ENCODE results near the gene TTC9.
"Not testable (repeated sequence)": the region's sequence is repeated elsewhere in the genome, so short reads cannot be mapped to it uniquely, and the experiment has no call there.

TTC9 gene

GRCh38 chr14:70680748-70681147 lies 39.0 kb downstream of the TTC9 start:
- DNase-seq (ENCODE audit: low read depth): no peak

GRCh38 chr14:70683983-70684382 lies 42.3 kb downstream of the TTC9 start:
- no peak for DNase-seq (ENCODE audit: low read depth)

DNA sequence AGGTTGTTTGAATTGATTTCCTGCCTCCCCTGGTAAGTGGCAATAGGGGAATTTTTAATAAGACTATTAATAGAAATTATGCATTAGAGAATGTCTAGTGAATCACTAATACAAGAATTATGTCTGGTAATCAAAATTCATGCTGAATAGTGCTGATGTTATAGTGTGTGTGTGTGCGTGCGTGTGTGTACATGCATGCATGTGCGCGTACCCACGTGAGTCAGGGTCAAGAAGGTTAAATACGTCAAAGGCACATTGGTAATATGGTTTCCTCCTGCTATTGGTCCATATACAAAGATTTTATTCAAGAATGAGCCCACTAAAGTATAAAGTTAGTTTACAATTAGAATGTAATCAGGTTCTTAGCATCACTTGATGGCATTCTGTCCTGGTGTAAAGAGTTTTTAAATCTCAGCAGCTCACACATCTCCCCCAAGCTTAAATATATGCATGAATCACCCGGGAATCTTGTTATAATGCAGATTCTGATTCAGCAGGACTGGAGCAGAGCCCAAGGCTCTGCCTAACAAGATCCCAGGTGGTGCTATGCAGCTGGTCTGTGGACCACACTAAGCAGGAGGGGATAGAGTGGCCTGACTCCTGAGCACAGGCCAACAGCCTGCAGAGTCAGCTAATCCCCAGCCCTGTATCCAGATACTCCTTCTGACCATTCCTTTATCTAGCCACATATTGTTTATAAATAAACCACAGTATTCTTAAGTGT lies 43.9 kb downstream of the TTC9 start:
- no peak for DNase-seq (ENCODE audit: low read depth)

- no peak for DNase-seq (ENCODE audit: low read depth)
Measured at GRCh38 chr14:70692210-70692609, 50.5 kb downstream of the TTC9 start.

GRCh38 chr14:70696026-70696425 lies 54.3 kb downstream of the TTC9 start:
- no peak for DNase-seq (ENCODE audit: low read depth)

GRCh38 chr14:70697701-70698100 lies 56.0 kb downstream of the TTC9 start:
- DNase-seq (ENCODE audit: low read depth): no peak

DNA sequence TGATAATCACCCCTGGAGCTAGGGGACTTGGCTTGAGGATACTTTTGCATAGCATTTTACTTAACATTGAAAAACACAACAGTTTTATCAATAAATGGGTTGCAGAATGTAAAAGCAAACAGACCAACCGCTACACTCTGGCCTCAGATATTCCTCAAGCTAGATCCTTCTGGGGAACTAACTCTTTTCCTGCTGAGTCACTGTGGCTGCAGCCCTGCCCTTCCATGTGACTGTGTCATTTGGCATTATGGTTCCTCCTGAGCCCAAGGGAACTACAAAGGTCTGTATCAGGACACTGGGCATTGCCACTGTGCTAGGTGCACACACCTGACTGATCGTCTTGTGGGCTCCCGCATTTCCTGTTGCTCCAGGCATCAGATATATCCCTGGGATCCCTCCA lies 56.6 kb downstream of the TTC9 start:
- no peak for DNase-seq (ENCODE audit: low read depth)

DNA sequence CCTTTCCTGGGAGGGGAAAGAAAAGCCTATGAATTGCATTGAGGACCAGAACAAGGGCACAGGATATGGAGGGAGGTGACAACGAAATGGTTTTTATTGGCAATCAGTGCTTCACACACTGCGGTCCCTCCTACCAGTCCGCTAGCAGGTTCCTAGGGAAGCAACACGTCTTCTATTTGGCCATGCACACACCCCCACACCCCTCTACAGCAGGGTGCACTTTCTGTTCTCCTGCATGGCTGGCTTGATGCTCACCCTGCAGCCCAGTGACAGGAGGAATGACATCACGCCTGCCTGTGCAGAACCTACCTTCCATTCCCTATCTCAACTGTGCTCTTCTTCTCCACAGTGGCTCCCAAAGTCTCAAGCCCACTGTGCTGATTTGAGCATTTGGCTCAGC lies 57.9 kb downstream of the TTC9 start:
- no peak for DNase-seq (ENCODE audit: low read depth)

DNA sequence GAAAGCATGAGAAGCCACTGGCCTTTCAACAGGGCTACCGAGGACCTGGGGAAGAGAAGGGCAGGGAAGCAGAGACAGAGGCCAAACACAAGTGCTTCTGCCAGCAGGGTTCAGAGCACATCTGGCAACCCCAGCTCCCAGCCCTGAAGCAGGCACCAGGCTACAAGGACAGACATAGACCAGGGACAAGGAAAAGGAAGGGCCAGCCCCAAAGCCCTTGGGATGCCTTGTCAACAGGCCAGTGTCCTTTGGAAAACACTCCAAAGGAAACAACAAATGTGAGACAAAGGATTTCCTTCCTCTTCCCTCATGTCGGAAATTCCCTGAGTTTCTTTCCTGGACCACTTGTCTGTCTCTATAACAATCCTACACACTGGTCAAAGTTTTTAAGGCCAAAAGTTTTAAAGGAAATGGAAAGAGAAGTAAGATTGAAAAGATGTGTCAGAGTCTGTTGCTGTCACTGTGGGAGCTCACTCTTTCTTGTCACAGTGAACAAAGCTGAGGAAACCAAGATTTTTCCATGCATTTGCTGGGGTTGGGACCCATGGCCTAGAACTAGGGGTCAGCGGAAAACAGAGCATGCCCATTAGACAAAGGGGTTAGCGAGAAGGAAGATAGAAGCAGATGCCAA lies 59.4 kb downstream of the TTC9 start:
- DNase-seq (ENCODE audit: low read depth): no peak

DNA sequence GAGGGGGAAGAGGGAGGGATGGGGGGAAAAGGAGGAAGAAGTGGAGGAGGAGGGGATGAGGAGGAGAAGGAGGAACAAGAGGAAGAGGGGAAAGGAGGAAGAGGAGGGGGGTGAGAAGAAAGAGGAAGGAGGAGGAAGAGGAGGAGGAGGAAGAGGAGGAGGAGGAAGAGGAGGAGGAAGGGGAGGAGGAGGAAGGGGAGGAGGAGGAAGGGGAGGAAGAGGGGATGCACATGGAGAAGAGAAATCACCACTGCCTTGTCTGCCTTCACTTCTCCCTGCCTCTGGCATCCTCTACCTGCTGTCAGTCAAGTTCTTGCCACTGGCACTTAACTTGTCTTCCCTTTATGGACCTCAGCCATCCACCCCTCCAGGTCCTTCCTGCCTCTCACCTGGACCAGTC lies 59.9 kb downstream of the TTC9 start:
- no peak for DNase-seq (ENCODE audit: low read depth)

DNA sequence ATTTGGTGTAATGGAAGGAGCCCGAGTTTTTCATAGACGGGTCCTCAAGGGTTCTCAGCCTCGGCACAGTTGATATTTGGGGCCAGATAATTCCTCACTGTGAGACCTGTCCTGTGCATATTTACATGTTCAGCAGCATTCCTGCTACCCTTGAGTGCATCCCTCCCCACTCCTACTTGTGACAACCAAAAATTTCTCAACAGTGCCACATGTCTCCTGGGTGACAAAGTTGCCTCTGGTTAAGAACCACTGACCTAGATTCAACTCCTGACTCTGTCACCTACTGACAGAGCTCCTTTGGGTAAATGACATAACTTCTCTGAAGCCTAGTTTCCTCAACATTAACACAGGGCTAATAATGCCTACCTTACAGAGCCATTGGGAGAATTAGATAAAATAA lies 60.4 kb downstream of the TTC9 start:
- no peak for DNase-seq (ENCODE audit: low read depth)

- not testable (repeated sequence) for DNase-seq (ENCODE audit: low read depth)
Measured at GRCh38 chr14:70703621-70704168, 62.0 kb downstream of the TTC9 start.

GRCh38 chr14:70704960-70705359 lies 63.2 kb downstream of the TTC9 start:
- DNase-seq (ENCODE audit: low read depth): no peak

- DNase-seq (ENCODE audit: low read depth): no peak
Measured at GRCh38 chr14:70706177-70706576, 64.5 kb downstream of the TTC9 start.

DNA sequence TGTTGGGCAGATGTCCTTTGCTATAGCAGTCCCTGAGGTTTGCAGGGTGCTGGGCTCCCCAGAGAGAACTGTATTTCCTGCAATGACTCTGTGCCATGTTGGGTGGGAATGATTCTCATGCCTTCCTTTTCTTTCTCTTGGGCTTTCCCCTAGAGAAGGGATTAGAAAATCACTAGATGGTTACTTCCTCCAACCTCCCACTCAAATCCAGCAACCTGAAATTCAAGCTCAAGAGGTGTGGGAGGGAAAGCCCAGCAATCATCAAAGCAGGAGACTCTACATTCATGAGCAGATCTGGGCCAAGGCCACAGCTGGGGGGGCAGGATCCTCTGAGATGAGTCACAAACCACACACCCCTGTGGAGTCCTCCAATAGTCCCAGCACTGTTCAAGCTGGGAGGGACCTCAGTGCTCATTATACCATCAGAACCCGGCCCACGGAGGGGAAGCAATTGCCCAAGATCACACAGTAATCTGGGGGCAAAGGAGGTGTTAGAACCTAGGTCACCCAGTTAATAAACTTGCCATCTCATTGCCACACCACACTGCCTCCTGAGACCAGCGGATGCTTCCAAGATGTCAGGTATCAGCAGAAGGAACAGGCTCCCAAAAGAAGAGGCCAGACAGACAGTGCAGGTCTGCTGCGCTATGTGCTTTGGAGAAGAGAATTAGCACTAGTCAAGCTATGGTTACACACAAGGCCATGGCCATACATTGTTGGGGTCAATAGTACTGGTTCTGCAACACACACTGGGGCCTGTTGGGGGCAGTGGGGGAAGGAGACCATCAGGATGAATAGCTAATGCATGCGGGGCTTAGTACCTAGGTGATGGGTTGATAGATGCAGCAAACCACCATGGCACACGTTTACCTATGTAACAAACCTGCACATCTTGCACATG lies 65.7 kb downstream of the TTC9 start:
- no peak for DNase-seq (ENCODE audit: low read depth)

- no peak for DNase-seq (ENCODE audit: low read depth)
Measured at GRCh38 chr14:70708717-70709570, 67.2 kb downstream of the TTC9 start.

GRCh38 chr14:70709726-70710382 lies 68.1 kb downstream of the TTC9 start:
- no peak for DNase-seq (ENCODE audit: low read depth)

DNA sequence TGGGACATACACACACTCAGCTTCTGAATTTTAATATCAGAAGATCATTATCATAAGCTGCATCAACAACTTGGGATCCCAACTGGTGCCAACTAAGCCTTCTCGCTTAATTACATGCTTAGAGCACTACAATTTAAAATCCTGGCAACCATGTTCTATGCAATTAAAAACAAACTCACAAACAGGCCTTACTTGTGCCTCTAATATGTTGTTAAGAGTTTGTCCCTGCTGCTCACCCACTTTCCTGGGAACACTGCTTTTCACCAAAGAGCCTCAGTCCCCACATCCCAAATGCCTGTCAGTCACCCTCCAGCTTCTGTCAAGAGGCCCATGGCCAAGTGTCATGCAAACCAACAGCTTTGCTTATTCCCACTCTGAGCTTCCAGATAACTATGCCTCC lies 69.7 kb downstream of the TTC9 start:
- no peak for DNase-seq (ENCODE audit: low read depth)

GRCh38 chr14:70713096-70713495 lies 71.4 kb downstream of the TTC9 start:
- no peak for DNase-seq (ENCODE audit: low read depth)

DNA sequence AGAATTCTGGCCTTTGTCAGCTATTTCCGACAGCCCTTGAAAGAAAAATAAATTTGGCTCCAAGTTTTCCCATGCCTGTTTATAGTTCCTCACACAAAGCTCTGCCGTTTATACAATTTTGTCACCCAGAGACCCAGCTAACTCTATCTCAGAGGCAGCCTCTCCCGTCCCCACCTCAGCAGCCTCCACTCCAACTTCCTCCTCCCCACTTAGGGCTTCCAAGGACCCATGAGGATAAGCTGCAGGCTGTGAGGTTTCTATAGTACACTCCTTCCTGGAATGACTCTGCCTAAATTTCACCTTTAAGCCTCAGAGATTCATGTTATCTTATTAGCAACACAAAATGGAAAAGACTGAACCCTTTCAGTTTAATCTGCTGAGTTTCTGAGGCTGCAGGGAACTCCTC lies 71.8 kb downstream of the TTC9 start:
- no peak for DNase-seq (ENCODE audit: low read depth)

DNA sequence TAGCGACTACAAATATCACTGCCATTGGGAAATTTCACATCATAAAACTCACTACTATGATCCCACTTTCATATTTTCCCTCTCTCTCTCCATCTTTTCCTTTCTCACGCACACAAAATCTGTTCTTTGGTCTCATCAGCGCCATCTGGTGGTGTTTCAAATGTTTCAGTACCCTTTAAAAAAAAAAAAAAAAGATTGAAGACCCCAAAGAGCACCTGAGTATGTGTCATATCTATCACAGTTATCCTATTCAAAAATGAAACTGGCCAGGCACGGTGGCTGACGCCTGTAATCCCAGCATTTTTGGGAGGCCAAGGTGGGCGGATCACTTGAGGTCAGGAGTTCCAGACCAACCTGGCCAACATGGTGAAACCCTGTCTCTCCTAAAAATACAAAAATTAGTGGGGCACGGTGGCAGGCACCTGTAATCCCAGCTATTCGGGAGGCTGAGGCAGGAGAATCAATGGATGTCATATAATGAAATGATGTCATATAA lies 72.4 kb downstream of the TTC9 start:
- DNase-seq (ENCODE audit: low read depth): peak; percentile 22

Measured in stimulated activated CD4-positive, alpha-beta T cell treated with anti-CD3 and anti-CD28 coated beads, Interleukin-2, amount 100 ng/mL, for 4 hours (primary cell).